Spleen (tissue), 11 donors: ENCODE results near the gene POLA2. TPM values are rescaled to one million over a fixed set of nuclear protein-coding genes. Genes with fewer than 3 reads are reported as not detected.

Source experiments
- DNase-seq: peaks from one replicate; pipeline ENCODE4 v3.0.0-alpha.2; 2020
- H3K27ac ChIP-seq, 8 donors: fragments of 200-600 bp; sonication (generic) in 7 of 8; 1 replicate in 4 of 8; 2 replicates in 4 of 8; pipeline versions ENCODE4 v1.5.0 to v1.8.0; 2016 to 2021; ENCODE audit warnings: inconsistent platforms in 4 of 8, mild to moderate bottlenecking in 4 of 8, moderate library complexity in 1 of 8
- H3K27me3 ChIP-seq, 7 donors: fragments of 200-600 bp; sonication (generic) in 6 of 7; replicated peaks in 1 of 7; 1 replicate in 4 of 7; 2 replicates in 3 of 7; pipeline versions ENCODE4 v1.5.0 to v1.8.0; 2016 to 2021; ENCODE audit warnings: inconsistent platforms in 3 of 7, mild to moderate bottlenecking in 1 of 7
- H3K36me3 ChIP-seq, 6 donors: fragments of 200-600 bp; sonication (generic) in 5 of 6; 1 replicate in 4 of 6; 2 replicates in 2 of 6; pipeline versions ENCODE4 v1.5.0 to v1.8.0; 2016 to 2021; ENCODE audit warnings: inconsistent platforms in 2 of 6
- H3K4me1 ChIP-seq, 6 donors: fragments of 200-600 bp; sonication (generic) in 5 of 6; 1 replicate in 3 of 6; 2 replicates in 3 of 6; pipeline versions ENCODE4 v1.5.0 to v1.8.0; 2016 to 2021; ENCODE audit warnings: inconsistent platforms in 3 of 6
- H3K4me3 ChIP-seq, 8 donors: fragments of 200-600 bp; sonication (generic) in 7 of 8; 1 replicate in 4 of 8; 2 replicates in 4 of 8; pipeline versions ENCODE4 v1.5.0 to v1.8.0; 2016 to 2021; ENCODE audit warnings: inconsistent platforms in 4 of 8, mild to moderate bottlenecking in 4 of 8, moderate library complexity in 2 of 8
- H3K9me3 ChIP-seq, 8 donors: fragments of 200-600 bp; sonication (generic) in 7 of 8; 1 replicate in 4 of 8; 2 replicates in 4 of 8; pipeline versions ENCODE4 v1.5.0 to v1.8.0; 2016 to 2021; ENCODE audit warnings: inconsistent platforms in 4 of 8
- CTCF ChIP-seq, 11 experiments: fragments of 200-600 bp in 7 of 11; fragments of 450-650 bp in 4 of 11; sonication (generic) in 4 of 11; IDR thresholded peaks in 8 of 11; conservative IDR thresholded peaks in 3 of 11; 1 replicate in 7 of 11; 2 replicates in 4 of 11; pipeline versions ENCODE4 v1.4.0 to v1.8.0; 2016 to 2021; ENCODE audit warnings: antibody characterized with exemption in 11 of 11, inconsistent platforms in 4 of 11, mild to moderate bottlenecking in 1 of 11
- POLR2A ChIP-seq, 3 donors: fragments of 450-650 bp; IDR thresholded peaks; one replicate each; pipeline ENCODE4 v1.5.1; 2017; ENCODE audit warnings: antibody characterized with exemption in 3 of 3, mild to moderate bottlenecking in 1 of 3
- POLR2AphosphoS5 ChIP-seq, 3 donors: sonication (generic); formaldehyde crosslinking; IDR thresholded peaks; one replicate each; pipeline ENCODE4 v1.5.1; 2017; ENCODE audit warnings: antibody characterized with exemption in 3 of 3
- WGBS, 5 donors: extraction: QIAGEN DNeasy Blood & Tissue Kit in 3 of 5; methylation state at CpG; one replicate each; pipeline versions ENCODE4 v1.1.5 to v1.1.7; 2013 to 2018; 5-methylcytosine and 5-hydroxymethylcytosine counted together
- intact Hi-C: fragments of 100-400 bp; cut with DNase I; formaldehyde crosslinking; loops from one replicate; pipeline ENCODE4 v1.15.0; 2023; ENCODE audit warnings: low total_unique reads
- polyA plus RNA-seq, 3 donors: library from polyadenylated mRNA; stranded (reverse); fragments of 200-250 nt; gene quantifications; one replicate each; pipeline ENCODE4 v1.2.1, GENCODE V29; 2013
- total RNA-seq, 7 donors: library from RNA; depleted of rRNA in 3 of 7; stranded (reverse); fragments of >200 nt in 3 of 7; fragmentation: NEBNext Ultra II Directional in 4 of 7; extraction: Animal tissue kit (Norgen Biotek cat#: 25700) in 4 of 7; gene quantifications; one replicate each; pipeline versions ENCODE4 v1.1.0 to v1.2.1, GENCODE V29; 2016 to 2021
- donor health status: healthy with polysubstance abuse.
- donor health status: DM: no; HTN: no; CAD: no; lungs with moderate emphysema.
- donor health status: DM: no; HTN: no; CAD: no.
- donor health status: Bipolar disorder and iron deficiency.
- donor health status: healthy.
- donor health status: DM: no; HTN: no; CAD: no.
- donor health status: DM: yes; HTN: yes; CAD: no.

POLA2 gene
- total and polyA plus RNA-seq, 10 donors = 9.0 to 25.9 (median 14.1) TPM

GRCh38 chr11:65290448-65291165 lies 28.8 kb downstream of the POLA2 start:
- peak; percentile 87 for DNase-seq
- H3K36me3 ChIP-seq = peaks cover 3 to 100% (median 47%) of the 10 kb centered on the region in 6 donors

DNA sequence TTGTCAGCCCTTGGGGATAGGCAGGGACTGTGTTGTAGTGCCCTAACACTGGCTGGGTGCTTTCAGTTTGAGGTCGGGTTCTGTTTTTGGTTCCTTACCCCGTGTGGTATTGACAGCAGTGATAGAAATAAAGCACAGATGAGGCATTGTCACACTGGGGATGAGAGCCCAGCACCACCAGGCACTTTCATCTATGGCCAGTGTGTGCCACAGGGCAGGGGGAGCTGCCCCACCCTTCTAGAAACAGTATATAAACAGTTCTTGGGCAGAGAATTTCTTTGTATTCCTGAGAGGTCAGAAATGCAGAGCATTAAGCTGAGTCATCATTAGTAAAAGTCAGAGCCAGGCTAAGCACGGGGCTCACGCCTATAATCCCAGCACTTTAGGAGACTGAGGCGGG lies 29.9 kb downstream of the POLA2 start:
- Histone ChIP-seq H3K4me1 (peaks cover 12 to 83% (median 53%) of the 10 kb centered on the region in 6 donors), H3K27me3 (no peaks in the 10 kb centered on the region), H3K9me3 (no peaks in the 10 kb centered on the region), H3K4me3 (peak overlapping the region in 1 of 8 donors; percentile 35), H3K27ac (peak overlapping the region; percentile 65 to 95 (median 88)), H3K36me3 (peaks cover 3 to 100% (median 54%) of the 10 kb centered on the region in 6 donors)
- intact Hi-C loops = no loop called here
- 55 to 79% (median 59%) methylated on average over 5 of the region's 5 CpGs for WGBS, 5 donors
- no peak for DNase-seq
- no peak for TF ChIP-seq CTCF (IDR thresholded peaks at IDR 0.05 in 8 of 11, conservative IDR thresholded peaks at IDR 0.05 in 3 of 11)
- no peak for TF ChIP-seq POLR2AphosphoS5 (IDR thresholded peaks at IDR 0.05)
- no peak for TF ChIP-seq POLR2A (IDR thresholded peaks at IDR 0.05)

More at GRCh38 chr11:65290448-65291165, 28.8 kb downstream of the POLA2 start:
- Histone ChIP-seq H3K9me3 (no peaks in the 10 kb centered on the region), H3K4me3 (peak overlapping the region in 2 of 8 donors; percentile 2 to 35), H3K27me3 (no peaks in the 10 kb centered on the region), H3K27ac (peak overlapping the region; percentile 65 to 95 (median 88)), H3K4me1 (peaks cover 12 to 74% (median 50%) of the 10 kb centered on the region in 6 donors)
- peak in 1 of 11 experiments; percentile 25 for TF ChIP-seq CTCF (IDR thresholded peaks at IDR 0.05 in 8 of 11, conservative IDR thresholded peaks at IDR 0.05 in 3 of 11)
- peak in 2 of 3 donors; percentile 61 to 91 for TF ChIP-seq POLR2AphosphoS5 (IDR thresholded peaks at IDR 0.05)
- no peak for TF ChIP-seq POLR2A (IDR thresholded peaks at IDR 0.05)
- intact Hi-C loops = no loop called here
- WGBS, 5 donors = 23 to 44% (median 33%) methylated on average over 8 of the region's 8 CpGs

- no peak for TF ChIP-seq POLR2A (IDR thresholded peaks at IDR 0.05)
- TF ChIP-seq CTCF (IDR thresholded peaks at IDR 0.05 in 8 of 11, conservative IDR thresholded peaks at IDR 0.05 in 3 of 11) = no peak
- no peak for TF ChIP-seq POLR2AphosphoS5 (IDR thresholded peaks at IDR 0.05)
- 54 to 62% (median 58%) methylated on average over 5 of the region's 5 CpGs for WGBS, 5 donors
Measured at GRCh38 chr11:65292890-65293289, 31.1 kb downstream of the POLA2 start.

GRCh38 chr11:65293909-65294381 lies 32.2 kb downstream of the POLA2 start:
- Histone ChIP-seq H3K9me3 (no peaks in the 10 kb centered on the region), H3K4me3 (no peak overlapping the region), H3K27me3 (no peaks in the 10 kb centered on the region), H3K36me3 (peaks cover 0 to 100% (median 52%) of the 10 kb centered on the region in 6 donors), H3K4me1 (peaks cover 21 to 98% (median 65%) of the 10 kb centered on the region in 6 donors), H3K27ac (peak overlapping the region in 6 of 8 donors; percentile 48 to 95 (median 86))
- WGBS, 5 donors = 83 to 87% (median 85%) methylated on average over 10 of the region's 10 CpGs
- TF ChIP-seq POLR2A (IDR thresholded peaks at IDR 0.05) = no peak
- no peak for TF ChIP-seq CTCF (IDR thresholded peaks at IDR 0.05 in 8 of 11, conservative IDR thresholded peaks at IDR 0.05 in 3 of 11)
- peak in 2 of 3 donors; percentile 70 to 79 for TF ChIP-seq POLR2AphosphoS5 (IDR thresholded peaks at IDR 0.05)
- intact Hi-C loops = no loop called here
- no peak for DNase-seq

More at GRCh38 chr11:65292890-65293289, 31.1 kb downstream of the POLA2 start:
- H3K27me3 ChIP-seq = no peaks in the 10 kb centered on the region
- no peaks in the 10 kb centered on the region for H3K9me3 ChIP-seq
- DNase-seq = no peak
- H3K27ac ChIP-seq = peak overlapping the region in 7 of 8 donors; percentile 86 to 95 (median 88)
- intact Hi-C loops = no loop called here
- peaks cover 20 to 95% (median 61%) of the 10 kb centered on the region in 6 donors for H3K4me1 ChIP-seq
- peaks cover 0 to 100% (median 52%) of the 10 kb centered on the region in 6 donors for H3K36me3 ChIP-seq
- H3K4me3 ChIP-seq = peak overlapping the region in 1 of 8 donors; percentile 35
